Body of pancreas (tissue), 4 donors: ENCODE results near the gene ACTA1.

Source experiments
- CTCF ChIP-seq, 7 experiments: fragments of 450-650 bp in 4 of 7; fragments of 200-600 bp in 3 of 7; sonication (generic) in 3 of 7; IDR thresholded peaks; one replicate each; pipeline ENCODE4 v1.5.1; 2016 to 2019; ENCODE audit warnings: antibody characterized with exemption in 7 of 7
- POLR2A ChIP-seq, 3 donors: fragments of 450-650 bp; IDR thresholded peaks; one replicate each; pipeline ENCODE4 v1.6.1; 2016; ENCODE audit warnings: antibody characterized with exemption in 3 of 3, mild to moderate bottlenecking in 2 of 3

- no peak for TF ChIP-seq CTCF (IDR thresholded peaks at IDR 0.05)
- TF ChIP-seq POLR2A (IDR thresholded peaks at IDR 0.05) = no peak
Measured at GRCh38 chr1:229461032-229461668, 27.3 kb upstream of the ACTA1 start.
